Embryonic facial prominence (tissue), 1 donor: ENCODE results near the gene TTC27.
A peak's percentile ranks its signal among the peaks of the same experiment; 100 is the strongest.

Experiments used
- DNase-seq: peaks from one replicate; pipeline ENCODE4 v3.0.0-alpha.2; 2016; ENCODE audit errors: extremely low spot score

TTC27 gene

GRCh38 chr2:32755666-32756065, 127.8 kb downstream of the TTC27 start:
- no peak for DNase-seq

GRCh38 chr2:32756074-32756727, 128.4 kb downstream of the TTC27 start:
- no peak for DNase-seq

GRCh38 chr2:32758232-32758631, 130.4 kb downstream of the TTC27 start:
- no peak for DNase-seq

- DNase-seq = no peak
Measured at GRCh38 chr2:32760628-32761027, 132.8 kb downstream of the TTC27 start.

- DNase-seq = no peak
Measured at GRCh38 chr2:32768387-32769174, 140.7 kb downstream of the TTC27 start.

GRCh38 chr2:32770360-32770759, 142.5 kb downstream of the TTC27 start:
- DNase-seq = no peak

DNA sequence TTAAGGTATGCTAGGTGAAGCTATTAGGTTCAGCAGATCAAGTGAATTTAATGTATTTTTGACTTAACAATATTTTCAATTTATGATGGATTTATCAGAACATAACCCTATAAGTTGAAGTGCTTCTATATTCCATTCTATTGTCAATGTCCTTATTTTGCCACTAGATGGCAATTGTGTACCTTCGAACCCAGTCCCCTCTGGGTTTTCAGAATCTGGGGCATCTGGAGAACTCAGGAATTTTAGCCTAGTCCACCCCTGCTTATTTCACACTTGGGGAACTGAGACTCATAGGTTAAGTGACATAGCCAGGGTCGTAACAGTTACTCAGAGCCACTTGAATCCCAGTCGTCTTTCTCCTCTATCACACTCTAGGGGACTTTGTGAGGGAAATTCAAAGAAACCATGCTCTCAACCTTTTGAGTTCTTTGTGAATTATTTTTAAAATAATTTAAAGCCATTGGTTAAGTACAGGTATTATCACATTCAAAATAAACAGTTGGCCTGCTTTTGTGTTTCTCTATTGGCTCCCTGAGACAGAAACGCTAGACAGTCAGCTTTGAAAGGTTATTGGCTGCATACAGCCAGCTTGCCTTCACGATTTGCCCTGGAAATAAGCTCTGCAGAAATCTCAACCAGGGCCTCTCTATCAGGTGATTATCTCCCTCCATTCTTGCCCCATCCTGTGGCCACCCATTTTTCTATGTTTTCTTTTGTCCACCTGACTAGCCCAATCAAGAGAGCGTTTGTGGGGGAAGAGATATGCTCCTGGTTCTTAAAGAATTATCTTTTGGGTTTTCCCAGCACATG, 145.0 kb downstream of the TTC27 start:
- peak; percentile 52 for DNase-seq

DNA sequence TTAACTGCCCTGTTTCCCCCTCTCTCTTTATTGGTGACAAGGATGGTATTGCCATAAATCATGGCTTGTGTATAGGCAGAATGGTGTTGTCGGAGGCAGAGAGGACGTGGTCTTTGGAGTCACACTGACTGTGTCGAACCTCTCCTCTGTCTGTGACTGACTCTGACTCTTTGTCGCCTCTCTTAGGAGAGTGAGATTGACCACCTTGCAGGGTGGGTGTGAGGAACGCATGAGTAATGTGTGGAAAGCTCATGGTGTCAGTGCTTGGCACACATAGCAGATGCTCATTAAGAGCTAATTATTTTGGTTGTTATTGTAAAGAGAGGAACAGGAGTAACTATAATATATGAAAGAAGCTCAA, 145.6 kb downstream of the TTC27 start:
- DNase-seq = no peak

GRCh38 chr2:32775954-32776353, 148.1 kb downstream of the TTC27 start:
- DNase-seq = no peak

DNA sequence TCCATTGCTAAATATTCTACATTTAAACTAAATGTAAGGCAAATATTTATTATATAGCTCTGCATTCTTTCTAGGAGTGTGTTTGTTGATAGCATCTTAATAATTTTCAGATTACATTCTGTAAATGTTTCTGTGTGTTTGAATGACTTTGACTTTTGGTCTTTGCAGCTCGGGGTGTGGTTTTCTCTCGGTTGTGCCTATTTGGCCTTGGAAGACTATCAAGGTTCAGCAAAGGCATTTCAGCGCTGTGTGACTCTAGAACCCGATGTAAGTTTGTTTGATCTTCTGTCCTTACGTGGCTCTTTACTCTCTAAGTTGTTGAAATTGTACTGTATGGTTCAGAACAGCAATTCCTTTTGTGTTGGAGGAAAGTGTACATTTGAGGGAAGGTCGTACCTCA, 149.9 kb downstream of the TTC27 start:
- no peak for DNase-seq

DNA sequence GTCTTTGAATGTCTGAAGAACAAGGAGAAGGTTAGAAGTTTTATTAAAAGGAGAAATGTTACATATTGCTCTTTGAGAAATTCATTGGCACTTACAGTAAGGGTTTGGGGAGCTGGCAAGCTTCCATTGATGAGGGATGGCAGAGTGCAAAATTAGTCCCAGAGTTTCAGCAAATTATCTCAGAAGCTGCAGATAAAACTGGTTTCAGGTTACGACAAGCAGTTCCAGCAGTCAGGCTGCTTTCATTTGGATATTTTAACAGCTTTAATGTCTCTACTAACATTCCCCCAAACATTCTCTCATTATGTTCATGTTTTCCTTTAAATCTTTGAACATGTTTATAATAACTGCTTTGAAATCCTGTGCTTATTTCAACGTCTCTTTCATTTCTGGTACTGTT, 153.1 kb downstream of the TTC27 start:
- no peak for DNase-seq

- DNase-seq = no peak
Measured at GRCh38 chr2:32783469-32783868, 155.6 kb downstream of the TTC27 start.

DNA sequence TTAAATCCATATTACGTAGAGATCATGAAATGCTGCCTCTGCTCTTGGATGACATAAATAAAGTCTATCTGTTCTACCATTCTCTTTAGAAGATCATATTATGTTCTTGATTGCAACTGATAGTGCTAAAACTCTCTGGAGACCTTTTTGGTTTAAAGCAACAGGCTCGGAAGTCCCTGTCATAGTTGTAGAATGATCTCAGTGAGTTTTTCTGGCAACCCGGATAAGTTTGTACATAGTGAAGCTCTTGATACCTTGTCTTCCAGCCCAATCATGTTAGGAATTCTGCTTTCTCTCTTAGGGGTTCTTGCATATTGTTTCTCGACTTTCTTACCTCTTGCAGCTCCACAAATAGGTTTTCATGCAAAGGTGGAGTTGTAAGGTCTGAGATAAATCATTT, 156.1 kb downstream of the TTC27 start:
- DNase-seq = no peak

- no peak for DNase-seq
Measured at GRCh38 chr2:32787207-32787606, 159.4 kb downstream of the TTC27 start.

GRCh38 chr2:32788114-32788513, 160.3 kb downstream of the TTC27 start:
- DNase-seq = no peak

DNA sequence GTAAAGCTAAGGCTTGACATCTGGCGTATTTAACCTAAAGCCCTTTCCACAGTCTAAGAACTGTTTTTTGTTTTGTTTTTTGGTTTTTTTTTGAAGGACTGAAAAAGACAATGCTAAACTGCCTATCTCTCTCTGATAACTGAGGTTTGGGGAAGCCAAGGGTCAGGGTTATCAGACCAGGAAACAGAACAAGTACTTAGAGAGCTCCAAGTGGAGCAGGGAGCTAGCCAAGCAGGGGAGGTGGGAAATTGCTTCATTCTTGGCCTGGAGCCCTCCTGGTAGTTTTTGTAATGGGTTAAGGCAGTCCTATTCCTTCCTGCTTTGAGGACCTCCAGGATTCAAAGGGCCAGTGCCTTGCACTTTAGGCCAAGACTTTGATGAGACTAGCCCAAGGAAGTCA, 164.6 kb downstream of the TTC27 start:
- DNase-seq = no peak

GRCh38 chr2:32798829-32799228, 171.0 kb downstream of the TTC27 start:
- DNase-seq = no peak

DNA sequence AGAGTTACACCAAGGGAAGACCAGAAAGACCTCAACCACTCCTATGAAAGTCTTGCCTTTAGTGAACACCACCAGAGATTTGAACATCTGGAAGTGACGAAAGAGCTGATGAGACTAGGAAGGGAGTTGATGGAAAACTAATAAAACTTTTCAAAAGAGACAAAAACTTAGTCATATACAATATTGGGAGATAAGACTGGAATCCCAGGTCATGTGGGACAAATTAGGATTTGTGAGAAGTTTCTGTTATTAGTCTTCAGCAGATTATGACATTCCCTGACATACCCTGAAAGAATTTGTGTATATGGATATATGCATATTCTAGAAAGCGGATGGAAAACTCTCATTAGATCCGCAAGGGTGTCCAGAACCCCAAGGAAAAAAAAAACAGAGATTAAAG, 173.9 kb downstream of the TTC27 start:
- DNase-seq = no peak

DNA sequence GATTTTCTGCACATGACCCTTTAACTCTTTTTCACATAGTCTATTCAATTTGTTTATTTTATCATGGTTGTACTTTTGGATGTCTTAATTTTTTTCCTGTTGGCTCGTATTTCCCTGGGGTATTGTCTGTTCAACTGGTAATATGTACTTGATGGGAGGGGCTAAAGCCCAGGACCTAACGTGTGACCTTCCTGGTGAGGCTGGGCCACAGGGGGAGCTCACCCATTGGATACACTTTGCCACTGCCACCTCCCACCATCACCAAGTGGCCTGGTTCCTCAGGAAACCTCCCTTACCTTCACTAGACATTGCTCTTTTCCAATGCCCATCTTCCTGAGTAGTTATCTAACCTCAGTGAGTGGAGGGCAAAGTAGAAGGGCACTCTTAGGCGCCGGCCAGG, 175.0 kb downstream of the TTC27 start:
- no peak for DNase-seq

GRCh38 chr2:32804205-32804604, 176.4 kb downstream of the TTC27 start:
- DNase-seq = no peak

DNA sequence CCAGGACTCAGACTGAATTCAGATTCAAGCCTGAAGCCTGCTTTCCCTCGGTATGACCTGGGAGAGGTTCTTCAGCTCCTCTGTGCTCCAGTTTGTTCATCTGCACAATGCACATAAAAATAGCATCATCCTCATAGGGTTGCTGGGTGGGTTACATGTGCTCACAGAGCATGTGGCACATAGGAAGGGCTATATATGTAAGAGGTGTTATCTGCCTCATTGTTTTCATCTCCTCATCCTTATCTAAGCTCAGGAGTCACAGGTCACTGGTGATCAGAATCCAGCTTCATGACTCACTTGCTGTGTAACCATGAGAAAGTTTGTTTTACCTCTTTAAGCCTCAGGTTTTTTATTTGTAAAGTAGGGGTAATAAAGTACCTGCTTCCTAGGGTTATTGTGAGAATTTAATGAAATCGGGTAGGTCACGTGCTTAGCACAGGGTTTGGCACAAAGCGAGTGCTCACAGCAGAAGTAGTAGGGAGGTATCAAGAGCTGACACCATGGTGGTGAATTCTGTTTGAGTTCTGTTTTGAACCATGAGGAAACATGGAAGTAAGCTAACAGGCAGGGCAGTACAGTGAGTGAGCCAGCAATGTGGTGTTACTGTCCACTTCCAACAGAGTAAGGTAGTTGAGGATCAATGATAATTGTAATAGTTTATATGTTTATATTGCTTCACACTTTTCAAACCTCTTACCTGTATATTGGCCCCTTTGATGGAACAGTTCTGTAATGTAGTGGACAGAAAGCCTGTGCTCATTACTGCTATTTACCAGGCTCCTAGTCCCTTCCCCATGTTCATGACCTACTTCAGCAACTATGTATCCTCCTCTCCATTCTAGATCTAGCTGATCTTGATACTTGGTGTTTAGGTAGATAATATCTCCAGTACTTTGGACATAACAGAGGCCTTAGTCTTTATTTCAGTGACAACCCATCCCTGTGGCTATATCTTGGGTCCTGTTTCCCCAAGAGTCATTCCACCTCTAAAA, 177.6 kb downstream of the TTC27 start:
- DNase-seq = no peak

GRCh38 chr2:32806857-32807256, 179.0 kb downstream of the TTC27 start:
- no peak for DNase-seq
